ENCODE results near the gene BMP2K. TPM values are rescaled to one million over a fixed set of nuclear protein-coding genes. Genes with fewer than 3 reads are reported as not detected.

BMP2K gene
- total and polyA plus RNA-seq, 8 donors, result 4.7 to 68.7 (median 17.0) TPM

GRCh38 chr4:78778530-78778929 is 2.4 kb downstream of the BMP2K start:
- no peaks in the 10 kb centered on the region for H3K27me3 ChIP-seq
- 87 to 96% (median 90%) methylated on average over 4 of the region's 4 CpGs for WGBS, 5 donors
- peak overlapping the region in 2 of 4 donors; percentile 1 to 10 for H3K4me3 ChIP-seq

GRCh38 chr4:78779280-78779679 is 3.1 kb downstream of the BMP2K start:
- peaks cover 23 to 63% (median 40%) of the 10 kb centered on the region in 4 donors for H3K4me1 ChIP-seq
- 48 to 83% (median 80%) methylated on average over 2 of the region's 2 CpGs for WGBS, 5 donors
- no peaks in the 10 kb centered on the region for H3K9me3 ChIP-seq
- intact Hi-C loops (cut with DNase I; ENCODE audit: low total_unique reads), result no loop called here
- DNase-seq, result peak in 1 of 2 donors; percentile 21
- no peaks in the 10 kb centered on the region for H3K27me3 ChIP-seq
- H3K4me3 ChIP-seq, result peak overlapping the region in 1 of 4 donors; percentile 10
- no peak overlapping the region for H3K27ac ChIP-seq
- H3K36me3 ChIP-seq, result no peaks in the 10 kb centered on the region
- TF ChIP-seq, protein P1, sequence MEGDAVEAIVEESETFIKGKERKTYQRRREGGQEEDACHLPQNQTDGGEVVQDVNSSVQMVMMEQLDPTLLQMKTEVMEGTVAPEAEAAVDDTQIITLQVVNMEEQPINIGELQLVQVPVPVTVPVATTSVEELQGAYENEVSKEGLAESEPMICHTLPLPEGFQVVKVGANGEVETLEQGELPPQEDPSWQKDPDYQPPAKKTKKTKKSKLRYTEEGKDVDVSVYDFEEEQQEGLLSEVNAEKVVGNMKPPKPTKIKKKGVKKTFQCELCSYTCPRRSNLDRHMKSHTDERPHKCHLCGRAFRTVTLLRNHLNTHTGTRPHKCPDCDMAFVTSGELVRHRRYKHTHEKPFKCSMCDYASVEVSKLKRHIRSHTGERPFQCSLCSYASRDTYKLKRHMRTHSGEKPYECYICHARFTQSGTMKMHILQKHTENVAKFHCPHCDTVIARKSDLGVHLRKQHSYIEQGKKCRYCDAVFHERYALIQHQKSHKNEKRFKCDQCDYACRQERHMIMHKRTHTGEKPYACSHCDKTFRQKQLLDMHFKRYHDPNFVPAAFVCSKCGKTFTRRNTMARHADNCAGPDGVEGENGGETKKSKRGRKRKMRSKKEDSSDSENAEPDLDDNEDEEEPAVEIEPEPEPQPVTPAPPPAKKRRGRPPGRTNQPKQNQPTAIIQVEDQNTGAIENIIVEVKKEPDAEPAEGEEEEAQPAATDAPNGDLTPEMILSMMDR (IDR thresholded peaks at IDR 0.05), result no peak
- TF ChIP-seq POLR2A (IDR thresholded peaks at IDR 0.05), result no peak
- TF ChIP-seq POLR2AphosphoS5 (IDR thresholded peaks at IDR 0.05), result no peak
- TF ChIP-seq EP300 (IDR thresholded peaks at IDR 0.05), result no peak

More at GRCh38 chr4:78778530-78778929, 2.4 kb downstream of the BMP2K start:
- no peak overlapping the region for H3K27ac ChIP-seq
- peaks cover 23 to 56% (median 37%) of the 10 kb centered on the region in 4 donors for H3K4me1 ChIP-seq
- TF ChIP-seq POLR2A (IDR thresholded peaks at IDR 0.05) (no peak), POLR2AphosphoS5 (IDR thresholded peaks at IDR 0.05) (no peak), EP300 (IDR thresholded peaks at IDR 0.05) (no peak)
- TF ChIP-seq, protein P1 (IDR thresholded peaks at IDR 0.05), result no peak
- no peak for DNase-seq
- no peaks in the 10 kb centered on the region for H3K9me3 ChIP-seq
- no peaks in the 10 kb centered on the region for H3K36me3 ChIP-seq
- intact Hi-C loops (cut with DNase I; ENCODE audit: low total_unique reads), result no loop called here

GRCh38 chr4:78780093-78780492 is 3.9 kb downstream of the BMP2K start:
- 63 to 72% (median 67%) methylated on average over 2 of the region's 2 CpGs for WGBS, 5 donors
- H3K27me3 ChIP-seq, result no peaks in the 10 kb centered on the region
- H3K36me3 ChIP-seq, result no peaks in the 10 kb centered on the region
- H3K27ac ChIP-seq, result no peak overlapping the region
- no peak for DNase-seq
- TF ChIP-seq POLR2A (IDR thresholded peaks at IDR 0.05), result no peak
- no peak for TF ChIP-seq POLR2AphosphoS5 (IDR thresholded peaks at IDR 0.05)
- TF ChIP-seq, protein P1 (IDR thresholded peaks at IDR 0.05), result no peak
- TF ChIP-seq EP300 (IDR thresholded peaks at IDR 0.05), result no peak
- intact Hi-C loops (cut with DNase I; ENCODE audit: low total_unique reads), result no loop called here
- no peak overlapping the region for H3K4me3 ChIP-seq
- peaks cover 21 to 59% (median 40%) of the 10 kb centered on the region in 4 donors for H3K4me1 ChIP-seq
- no peaks in the 10 kb centered on the region for H3K9me3 ChIP-seq

GRCh38 chr4:78781139-78781538 is 5.0 kb downstream of the BMP2K start:
- WGBS, 5 donors, result 20 to 26% (median 23%) methylated on average over 1 of the region's 1 CpG
- intact Hi-C loops (cut with DNase I; ENCODE audit: low total_unique reads), result no loop called here
- peaks cover 21 to 58% (median 40%) of the 10 kb centered on the region in 4 donors for H3K4me1 ChIP-seq

More at GRCh38 chr4:78781139-78781538, 5.0 kb downstream of the BMP2K start:
- H3K36me3 ChIP-seq, result no peaks in the 10 kb centered on the region
- TF ChIP-seq POLR2A (IDR thresholded peaks at IDR 0.05) (no peak), POLR2AphosphoS5 (IDR thresholded peaks at IDR 0.05) (no peak), EP300 (IDR thresholded peaks at IDR 0.05) (no peak)
- TF ChIP-seq, protein P1 (IDR thresholded peaks at IDR 0.05), result no peak
- DNase-seq, result no peak
- no peak overlapping the region for H3K4me3 ChIP-seq
- H3K27ac ChIP-seq, result no peak overlapping the region
- no peaks in the 10 kb centered on the region for H3K9me3 ChIP-seq
- no peaks in the 10 kb centered on the region for H3K27me3 ChIP-seq

Data from stomach (tissue), 9 donors.